ENCODE data around the gene ZNF800. TPM values are rescaled to one million over a fixed set of nuclear protein-coding genes. Genes with fewer than 3 reads are reported as not detected.
A peak's percentile ranks its signal among the peaks of the same experiment; 100 is the strongest.

Gene ZNF800
- total RNA-seq, 1 experiment from 2014 or later, result 9.4 TPM

DNA sequence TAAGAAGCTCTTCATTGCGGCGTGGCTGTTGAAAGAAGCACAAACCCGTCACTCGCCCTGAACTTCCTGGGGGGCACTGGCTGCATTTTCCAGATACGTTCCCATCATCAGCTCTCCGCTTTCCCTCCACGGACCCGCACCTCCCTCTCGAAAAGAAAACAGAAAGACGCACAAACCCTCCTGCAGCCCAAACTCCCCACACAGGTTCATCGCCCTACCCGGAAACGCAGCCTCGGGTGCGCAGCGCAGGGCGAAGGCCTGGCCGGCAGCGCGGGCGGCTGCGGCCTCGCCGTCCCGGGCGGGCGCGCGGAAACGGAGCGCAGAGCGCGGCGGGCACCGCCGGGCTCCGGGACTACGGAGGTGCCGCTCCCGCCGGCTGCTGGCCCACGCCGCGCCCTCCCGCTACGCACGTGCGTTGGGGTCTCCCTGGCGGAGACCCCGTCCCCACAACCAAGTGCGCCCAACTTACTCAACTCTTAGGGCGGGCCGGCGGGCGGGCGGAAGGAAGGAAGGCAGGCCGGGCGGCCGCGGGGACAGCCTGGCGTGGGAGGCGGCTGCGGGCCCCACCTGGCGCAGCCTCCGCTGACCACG is 822 bp downstream of the ZNF800 start:
- in situ Hi-C loops (cut with HindIII; ENCODE audit: low sequenced_read_pairs), result no loop called here
- peak; percentile 11 for DNase-seq (ENCODE audit: low spot score)

GRCh38 chr7:127390817-127391590 is 1.5 kb downstream of the ZNF800 start:
- in situ Hi-C loops (cut with HindIII; ENCODE audit: low sequenced_read_pairs), result no loop called here
- no peak for DNase-seq (ENCODE audit: low spot score)

GRCh38 chr7:127390186-127390816 is 2.2 kb downstream of the ZNF800 start:
- no peak for DNase-seq (ENCODE audit: low spot score)
- in situ Hi-C loops (cut with HindIII; ENCODE audit: low sequenced_read_pairs), result no loop called here

DNA sequence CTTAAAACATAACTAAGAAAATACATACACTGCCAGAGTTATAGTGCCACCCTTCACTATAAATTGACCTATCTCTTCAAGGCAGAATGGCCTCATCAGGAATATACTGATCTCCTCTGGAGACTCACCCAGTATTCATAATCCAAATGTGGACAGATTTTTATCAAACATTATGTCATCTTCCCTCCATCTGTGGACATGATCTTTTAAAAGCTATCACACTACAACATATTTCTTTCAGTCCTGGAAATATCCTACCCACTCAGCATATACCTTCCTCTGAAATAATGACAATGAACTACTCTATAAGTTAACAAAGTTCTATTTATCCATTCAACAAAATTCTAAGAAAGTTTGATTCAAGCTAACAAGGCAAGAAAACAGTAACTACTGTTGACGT is 3.2 kb downstream of the ZNF800 start:
- DNase-seq (ENCODE audit: low spot score), result no peak
- in situ Hi-C loops (cut with HindIII; ENCODE audit: low sequenced_read_pairs), result no loop called here

GRCh38 chr7:127387974-127388373 is 4.5 kb downstream of the ZNF800 start:
- in situ Hi-C loops (cut with HindIII; ENCODE audit: low sequenced_read_pairs), result no loop called here
- DNase-seq (ENCODE audit: low spot score), result no peak

DNA sequence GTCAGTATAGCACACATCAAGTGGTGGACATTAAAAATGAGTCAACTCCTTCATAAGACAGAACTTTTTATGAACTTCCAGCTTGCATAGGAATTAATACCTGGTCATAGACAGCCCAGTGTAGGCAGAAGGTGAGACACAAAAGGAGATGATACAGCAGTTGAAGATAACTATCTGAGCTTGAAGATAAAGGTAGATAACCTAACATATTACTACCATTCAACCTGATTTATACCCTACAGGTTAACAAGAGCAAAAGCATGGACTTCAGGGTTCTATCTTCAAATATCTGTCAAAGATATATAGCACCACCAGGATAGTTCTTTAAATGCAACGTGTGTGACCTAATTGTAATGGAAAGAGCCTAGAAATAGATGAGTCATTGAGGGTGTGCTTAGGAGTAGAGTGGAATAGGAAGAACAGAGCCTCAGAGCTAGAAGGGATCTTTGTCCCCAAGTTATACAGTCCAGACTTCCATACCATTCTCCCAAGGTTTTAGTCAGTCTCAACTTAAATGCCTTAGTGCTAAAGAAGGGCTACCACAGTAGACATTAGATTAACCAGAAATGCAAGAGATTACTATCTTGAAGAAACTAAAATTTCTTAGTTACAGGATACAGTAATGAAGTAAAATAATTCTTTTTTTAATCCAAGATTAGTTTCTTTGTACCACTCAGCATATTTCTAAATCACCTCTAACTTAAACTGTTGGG is 9.2 kb downstream of the ZNF800 start:
- DNase-seq (ENCODE audit: low spot score), result no peak
- in situ Hi-C loops (cut with HindIII; ENCODE audit: low sequenced_read_pairs), result no loop called here

DNA sequence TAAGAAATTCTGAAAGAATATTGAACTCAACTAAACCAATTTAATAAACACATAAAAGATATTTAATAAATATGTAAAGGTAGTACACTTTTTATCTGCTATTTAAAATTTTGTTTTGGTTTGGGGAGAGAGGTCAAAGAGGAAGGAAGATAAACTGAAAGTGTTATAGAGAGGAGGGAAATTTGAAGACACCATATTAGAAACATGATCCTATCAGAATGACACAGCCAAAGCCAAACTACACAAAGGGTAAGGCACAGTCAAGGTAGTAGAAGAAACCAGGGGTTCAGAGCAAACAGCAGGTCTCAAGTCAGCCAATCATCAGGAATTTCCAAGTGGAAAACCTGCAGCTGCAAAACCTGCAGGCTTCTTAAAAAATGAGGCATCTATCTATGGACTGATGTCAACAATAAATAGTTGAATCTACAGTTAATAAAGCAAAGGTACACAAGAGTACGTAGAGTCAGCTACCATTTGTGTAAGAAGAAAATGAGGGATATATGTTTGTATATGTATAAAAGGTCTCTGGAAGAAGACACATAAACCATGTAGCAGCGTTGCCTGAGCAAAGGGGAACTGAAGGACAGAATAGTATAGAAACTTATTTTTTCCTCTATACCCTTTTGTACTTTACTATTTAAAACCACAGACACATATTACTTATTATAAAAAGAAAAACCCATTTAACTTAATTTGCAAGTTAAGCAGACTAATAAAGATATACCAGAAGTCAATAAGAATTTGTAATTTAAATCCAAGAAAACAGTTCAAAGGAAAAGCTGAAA is 10.0 kb downstream of the ZNF800 start:
- DNase-seq (ENCODE audit: low spot score), result no peak
- in situ Hi-C loops (cut with HindIII; ENCODE audit: low sequenced_read_pairs), result no loop called here

GRCh38 chr7:127380479-127380878 is 12.0 kb downstream of the ZNF800 start:
- no peak for DNase-seq (ENCODE audit: low spot score)
- in situ Hi-C loops (cut with HindIII; ENCODE audit: low sequenced_read_pairs), result no loop called here

DNA sequence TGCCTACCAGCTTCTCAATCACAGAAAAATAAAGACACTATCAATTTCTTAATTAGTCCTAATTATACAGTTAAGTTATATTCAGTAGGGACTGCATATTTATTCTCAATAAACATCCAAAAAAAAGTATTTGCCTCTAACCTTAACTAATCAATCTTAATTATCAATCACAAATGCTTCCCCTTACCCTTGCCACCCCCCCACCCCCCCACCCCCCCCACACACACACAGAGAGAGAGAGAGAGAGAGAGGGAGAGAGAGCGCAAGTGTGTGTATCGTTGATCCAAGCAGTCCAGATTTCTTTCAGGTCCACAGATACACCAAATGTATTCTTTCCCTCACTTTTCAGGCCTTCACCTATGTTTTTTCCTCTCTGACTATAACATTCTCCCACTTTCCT is 12.9 kb downstream of the ZNF800 start:
- no peak for DNase-seq (ENCODE audit: low spot score)
- in situ Hi-C loops (cut with HindIII; ENCODE audit: low sequenced_read_pairs), result no loop called here

DNA sequence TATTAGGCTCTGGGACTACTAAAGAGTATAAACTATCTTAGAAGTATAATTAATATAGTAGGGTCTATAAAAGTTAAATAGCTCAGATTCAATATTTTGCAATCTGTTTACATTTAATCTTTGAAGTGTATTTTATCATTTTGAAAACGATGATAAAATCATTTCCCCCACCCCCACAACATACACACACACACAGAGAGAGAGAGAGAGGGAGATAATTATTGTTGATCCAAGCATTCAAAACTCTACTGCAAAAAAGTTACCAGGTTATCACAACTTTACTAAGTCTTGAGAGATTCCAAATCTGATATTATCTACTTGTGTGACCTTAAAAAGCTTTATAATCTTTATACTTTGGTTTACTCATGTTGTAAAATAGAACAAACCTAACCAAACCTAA is 14.0 kb downstream of the ZNF800 start:
- in situ Hi-C loops (cut with HindIII; ENCODE audit: low sequenced_read_pairs), result no loop called here
- no peak for DNase-seq (ENCODE audit: low spot score)

GRCh38 chr7:127377425-127377824 is 15.1 kb downstream of the ZNF800 start:
- in situ Hi-C loops (cut with HindIII; ENCODE audit: low sequenced_read_pairs), result no loop called here

DNA sequence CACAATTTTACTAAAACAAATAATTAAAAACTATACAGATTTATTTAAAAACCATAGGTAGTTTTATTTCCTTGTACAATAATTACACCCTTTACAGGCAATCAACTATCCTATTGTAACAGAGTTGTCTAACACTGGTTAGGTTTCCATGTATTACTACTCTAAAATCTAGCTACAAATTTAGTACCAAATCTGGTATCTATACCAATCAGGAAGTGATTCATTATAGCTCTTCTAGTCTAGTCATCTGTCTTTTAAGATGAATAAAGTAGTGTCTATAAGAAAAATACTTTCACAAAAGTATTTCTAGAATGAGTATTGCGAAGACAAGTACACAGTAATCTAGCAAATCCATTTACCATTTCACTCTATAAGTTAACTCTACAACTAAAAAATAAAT is 16.9 kb downstream of the ZNF800 start:
- DNase-seq (ENCODE audit: low spot score), result no peak
- in situ Hi-C loops (cut with HindIII; ENCODE audit: low sequenced_read_pairs), result no loop called here

More at GRCh38 chr7:127377425-127377824, 15.1 kb downstream of the ZNF800 start:
- DNase-seq (ENCODE audit: low spot score), result no peak

DNA sequence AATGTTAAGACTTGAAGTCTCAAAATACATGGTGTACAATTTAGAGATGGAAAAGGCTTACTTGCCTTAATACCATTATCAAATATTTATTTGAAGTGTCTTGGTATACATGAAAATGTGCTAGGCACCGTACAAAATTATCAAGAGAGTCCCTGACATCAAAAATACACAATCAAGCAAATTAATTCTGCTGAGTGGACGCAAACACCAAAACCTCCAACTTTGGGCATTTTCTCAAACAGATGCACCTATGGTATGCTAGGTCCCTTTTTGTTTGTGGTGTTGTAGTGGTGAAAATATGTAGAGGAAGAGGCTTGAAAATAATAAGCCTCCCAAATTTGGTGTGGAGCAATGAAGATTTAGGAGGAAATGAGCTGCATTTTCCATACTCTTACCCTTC is 24.8 kb downstream of the ZNF800 start:
- in situ Hi-C loops (cut with HindIII; ENCODE audit: low sequenced_read_pairs), result no loop called here
- DNase-seq (ENCODE audit: low spot score), result no peak

GRCh38 chr7:127366680-127367079 is 25.8 kb downstream of the ZNF800 start:
- in situ Hi-C loops (cut with HindIII; ENCODE audit: low sequenced_read_pairs), result no loop called here

GRCh38 chr7:127365957-127366315 is 26.6 kb downstream of the ZNF800 start:
- DNase-seq (ENCODE audit: low spot score), result no peak
- in situ Hi-C loops (cut with HindIII; ENCODE audit: low sequenced_read_pairs), result no loop called here

More at GRCh38 chr7:127366680-127367079, 25.8 kb downstream of the ZNF800 start:
- DNase-seq (ENCODE audit: low spot score), result no peak

DNA sequence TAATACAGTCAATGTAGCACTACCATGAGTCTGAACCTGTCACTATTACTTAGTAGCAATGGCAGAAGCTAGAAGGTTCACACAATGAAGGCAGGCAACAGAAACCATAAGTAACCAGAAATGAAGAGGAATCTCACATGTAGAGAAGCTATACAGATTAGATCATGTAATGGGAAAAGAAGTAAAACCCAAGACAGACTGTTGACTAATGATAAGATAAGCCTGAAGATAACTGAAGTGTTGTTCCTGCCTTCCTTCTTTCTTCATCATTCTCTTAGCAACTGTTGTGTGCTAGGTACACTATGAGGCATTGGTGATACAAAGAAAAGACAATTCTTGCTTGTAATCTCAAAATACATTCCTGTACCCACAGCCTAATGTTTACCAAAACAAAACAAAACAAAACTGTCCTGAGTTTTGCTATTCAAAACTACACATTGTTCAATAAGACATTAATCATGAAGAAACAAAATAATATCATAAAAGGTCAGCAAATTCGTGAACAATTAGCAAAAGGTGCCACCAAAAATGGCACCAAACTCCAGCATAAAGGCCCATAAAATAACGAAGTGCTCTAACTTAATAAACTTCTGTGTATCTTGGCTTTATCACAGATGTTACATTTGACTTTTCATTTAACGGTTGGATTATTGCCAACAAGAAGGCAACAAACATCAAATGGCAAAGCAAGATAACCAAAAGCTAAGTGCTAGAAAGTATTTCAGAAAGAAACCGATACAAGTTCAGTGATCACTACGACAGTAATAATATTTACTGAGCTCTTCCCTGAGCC is 27.1 kb downstream of the ZNF800 start:
- in situ Hi-C loops (cut with HindIII; ENCODE audit: low sequenced_read_pairs), result no loop called here

DNA sequence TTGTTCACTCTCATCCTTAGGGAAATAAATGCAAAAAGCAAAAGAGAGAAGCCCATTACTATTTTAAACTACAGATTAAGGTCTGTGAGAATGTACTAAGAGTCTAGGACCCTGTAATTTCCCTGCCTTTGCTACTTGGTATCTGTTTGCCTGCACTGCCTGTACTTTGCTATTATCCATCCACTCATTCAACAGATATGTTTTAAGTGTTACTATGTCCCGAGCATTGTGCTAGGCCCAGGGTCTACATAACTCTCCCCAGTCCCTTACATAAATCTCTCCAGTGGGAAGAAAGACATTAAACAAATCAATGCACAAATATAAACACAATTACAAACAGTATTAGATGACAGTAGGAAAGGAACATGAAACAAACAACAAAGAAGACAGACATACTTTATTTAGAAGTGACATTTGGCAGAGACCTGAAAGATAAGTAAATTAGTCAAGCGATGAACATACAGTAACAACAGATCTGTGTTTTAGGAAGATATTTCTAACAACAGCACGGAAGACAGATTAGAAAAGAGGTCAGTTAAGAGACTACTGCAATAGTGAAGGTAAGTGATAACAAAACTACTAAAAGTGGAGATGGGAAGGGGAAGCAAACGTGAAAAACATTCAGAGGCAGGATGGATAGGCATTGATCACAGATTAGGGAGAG is 30.0 kb downstream of the ZNF800 start:
- in situ Hi-C loops (cut with HindIII; ENCODE audit: low sequenced_read_pairs), result no loop called here
- no peak for DNase-seq (ENCODE audit: low spot score)

More for the DNA sequence above, 27.1 kb downstream of the ZNF800 start:
- DNase-seq (ENCODE audit: low spot score), result no peak

- in situ Hi-C loops (cut with HindIII; ENCODE audit: low sequenced_read_pairs), result no loop called here
- DNase-seq (ENCODE audit: low spot score), result no peak
These were observed 30.8 kb downstream of the ZNF800 start for GRCh38 chr7:127361736-127362135.
